Panc1 (cell line): Measurements from ENCODE around the gene SMAD3. TPM values are rescaled to one million over a fixed set of nuclear protein-coding genes. Genes with fewer than 3 reads are reported as not detected.

Experiments
- ATAC-seq: fragments of 200-7000 bp; cut with Tn5 transposase; 2 replicates; pipeline ENCODE4 v1.9.1; 2020; ENCODE audit warnings: mild to moderate bottlenecking, moderate library complexity
- BruUV-seq: library from RNA; stranded (reverse); fragments of 400-500 nt; replicated peaks from 2 replicates; lab custom pipeline; 2021; lab: Mats Ljungman, UMichigan
- CTCF ChIA-PET: fragments of 300-600 bp; sonication (Branson Sonifier 250); formaldehyde crosslinking; loops from one replicate; lab custom pipeline; 2022; ENCODE audit warnings: antibody characterized with exemption; lab: Charles Lee
- POLR2A ChIA-PET: fragments of 300-600 bp; sonication (Branson Sonifier 250); formaldehyde crosslinking; loops from one replicate; lab custom pipeline; 2022; ENCODE audit warnings: antibody characterized with exemption; lab: Charles Lee
- DNase-seq: peaks from one replicate; pipeline ENCODE4 v3.0.0-alpha.2; 2010; ENCODE audit warnings: low read depth, low spot score
- H3K27ac ChIP-seq: 2 replicates; pipeline ENCODE4 v1.5.1; 2011; ENCODE audit warnings: mild to moderate bottlenecking, low read length, inconsistent platforms
- H3K27me3 ChIP-seq: fragments of 200-500 bp; sonication (Bioruptor generic); 2 replicates; pipeline ENCODE4 v1.6.0; 2014; ENCODE audit warnings: low read length, inconsistent platforms; ENCODE audit not compliant: control insufficient read depth, insufficient read depth
- H3K36me3 ChIP-seq: fragments of 200-500 bp; sonication (Bioruptor generic); 2 replicates; pipeline ENCODE4 v1.5.1; 2014; ENCODE audit warnings: inconsistent platforms, mild to moderate bottlenecking, low read length, moderate library complexity; ENCODE audit not compliant: control insufficient read depth, insufficient read depth
- H3K4me1 ChIP-seq: 2 replicates; pipeline ENCODE4 v1.5.1; 2011; ENCODE audit warnings: inconsistent platforms, mild to moderate bottlenecking, low read length, moderate library complexity; ENCODE audit not compliant: control insufficient read depth, insufficient read depth
- H3K4me3 ChIP-seq, 2 experiments: 2 replicates each; pipeline ENCODE4 v1.5.1; 2011 to 2012; ENCODE audit warnings: low read depth in 2 of 2, low read length in 2 of 2, mild to moderate bottlenecking in 2 of 2, inconsistent platforms in 1 of 2, moderate library complexity in 1 of 2
- H3K9me3 ChIP-seq: fragments of 200-500 bp; sonication (Bioruptor generic); 2 replicates; pipeline ENCODE4 v1.5.1; 2014; ENCODE audit warnings: low read depth, mild to moderate bottlenecking, inconsistent platforms, low read length, moderate library complexity; ENCODE audit not compliant: control insufficient read depth, insufficient read depth
- CTCF ChIP-seq: fragments of 450-650 bp; IDR thresholded peaks from 2 replicates; pipeline ENCODE4 v1.5.1; 2017; ENCODE audit warnings: mild to moderate bottlenecking
- POLR2AphosphoS5 ChIP-seq: IDR thresholded peaks from 2 replicates; pipeline ENCODE4 v1.6.1; 2012; ENCODE audit warnings: mild to moderate bottlenecking, low read depth, low read length, moderate library complexity
- REST ChIP-seq, 2 experiments: IDR thresholded peaks; 2 replicates each; pipeline ENCODE4 v1.6.1; 2011 to 2012; ENCODE audit warnings: low read depth in 2 of 2, control low read depth in 1 of 2, low read length in 1 of 2, mild to moderate bottlenecking in 1 of 2, moderate library complexity in 1 of 2; ENCODE audit not compliant: insufficient read depth in 1 of 2
- SIN3A ChIP-seq: IDR thresholded peaks from 2 replicates; pipeline ENCODE4 v1.6.1; 2012; ENCODE audit warnings: low read depth, mild to moderate bottlenecking, low read length, moderate library complexity, borderline replicate concordance; ENCODE audit not compliant: insufficient read depth
- TCF7L2 ChIP-seq: IDR thresholded peaks from 2 replicates; pipeline ENCODE4 v1.6.1; 2011; ENCODE audit warnings: mild to moderate bottlenecking, low read depth, low read length, inconsistent platforms
- in situ Hi-C: cut with HindIII; loops from 2 replicates; pipeline ENCODE4 v1.10.0; 2016; ENCODE audit warnings: low sequenced_read_pairs, low pct_unique_long_range_greater_than_20kb
- intact Hi-C: fragments of 100-400 bp; cut with micrococcal nuclease; formaldehyde crosslinking; loops from one replicate; pipeline ENCODE4 v1.10.0; 2022; ENCODE audit not compliant: unreplicated experiment
- total RNA-seq: library from RNA; stranded (reverse); gene quantifications from one replicate; pipeline ENCODE4 v1.2.1, GENCODE V29; 2021; ENCODE audit not compliant: unreplicated experiment

The SMAD3 gene
- total RNA-seq, 1 experiment from 2014 or later, result 394 TPM

GRCh38 chr15:67039384-67040075 is 25.9 kb upstream of the SMAD3 start:
- no peaks in the 10 kb centered on the region for H3K27me3 ChIP-seq
- no peaks in the 10 kb centered on the region for H3K9me3 ChIP-seq
- POLR2A ChIA-PET, result interaction anchor here (1.0 kb wide), 1 partner anchor 13 kb away, joined by 5 read pairs; no protein-coding TSS in a partner anchor
- CTCF ChIA-PET, result interaction anchor here (0.5 kb wide), 1 partner anchor 653 kb away, joined by 4 read pairs; the partner anchor contains the start of gene MAP2K1
- TF ChIP-seq CTCF, result no peak
- no peak for TF ChIP-seq SIN3A
- TF ChIP-seq REST (IDR thresholded peaks at IDR 0.05; ENCODE audit: insufficient read depth in 1 of 2, low read depth in 2 of 2, low read length in 1 of 2), result no peak
- TF ChIP-seq TCF7L2, result no peak
- no peak for TF ChIP-seq POLR2AphosphoS5
- no peaks in the 10 kb centered on the region for H3K36me3 ChIP-seq
- peaks cover 16% of the 10 kb centered on the region for H3K4me1 ChIP-seq
- BruUV-seq, result no TSS peak
- ATAC-seq (no peak), DNase-seq (no peak)
- no peak overlapping the region for H3K4me3 ChIP-seq
- intact Hi-C loops (no loop called here), in situ Hi-C loops (no loop called here)
- no peak overlapping the region for H3K27ac ChIP-seq

DNA sequence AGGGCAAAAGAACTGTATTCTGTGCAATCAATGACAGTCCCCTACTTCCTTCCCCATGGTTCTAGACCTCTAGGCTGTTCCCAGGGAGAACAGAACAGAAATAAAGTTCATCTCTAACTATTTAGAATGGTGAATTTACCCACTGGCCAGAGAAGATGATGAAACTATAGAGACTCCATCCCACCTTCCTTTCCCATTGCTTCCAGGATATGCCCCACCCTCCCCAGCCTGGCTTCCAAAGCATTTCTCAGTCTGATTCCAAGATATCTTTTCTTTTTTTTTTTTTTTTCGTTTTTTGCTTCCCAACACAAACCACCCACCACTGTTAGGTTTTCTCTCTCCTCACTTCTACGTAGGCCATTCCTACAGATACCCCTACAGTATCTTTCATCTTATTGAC is 25.1 kb upstream of the SMAD3 start:
- no peaks in the 10 kb centered on the region for H3K36me3 ChIP-seq
- no peak overlapping the region for H3K27ac ChIP-seq
- H3K27me3 ChIP-seq, result no peaks in the 10 kb centered on the region
- H3K4me3 ChIP-seq, result no peak overlapping the region
- intact Hi-C loops, result no loop called here
- peaks cover 17% of the 10 kb centered on the region for H3K4me1 ChIP-seq
- BruUV-seq, result no TSS peak
- ATAC-seq (no peak), DNase-seq (no peak)
- no peak for TF ChIP-seq POLR2AphosphoS5
- TF ChIP-seq CTCF, result no peak
- TF ChIP-seq TCF7L2, result no peak
- no peak for TF ChIP-seq REST (IDR thresholded peaks at IDR 0.05; ENCODE audit: insufficient read depth in 1 of 2, low read depth in 2 of 2, low read length in 1 of 2)
- no peak for TF ChIP-seq SIN3A
- ChIA-PET POLR2A (no interaction called here), CTCF (interaction anchor here (0.5 kb wide), 1 partner anchor 653 kb away, joined by 4 read pairs; the partner anchor contains the start of gene MAP2K1)
- no peaks in the 10 kb centered on the region for H3K9me3 ChIP-seq
- in situ Hi-C loops, result no loop called here
